B cell (primary cell): ENCODE measurements around the gene GPBP1L1. TPM values are rescaled to one million over a fixed set of nuclear protein-coding genes. Genes with fewer than 3 reads are reported as not detected.

Experiments used
- ATAC-seq: fragments of 200-7000 bp; cut with Tn5 transposase; one replicate; pipeline ENCODE4 v1.10.0; 2021; ENCODE audit warnings: low read depth, mild to moderate bottlenecking, moderate number of reproducible peaks, moderate library complexity
- CTCF ChIA-PET: fragments of 350-600 bp; sonication (Branson Sonifier 250); formaldehyde crosslinking; loops from one replicate; lab custom pipeline; 2021; ENCODE audit warnings: antibody characterized with exemption, inconsistent platforms; lab: Charles Lee
- POLR2A ChIA-PET: fragments of 350-600 bp; sonication (Branson Sonifier 250); formaldehyde crosslinking; loops from one replicate; lab custom pipeline; 2021; ENCODE audit warnings: antibody characterized with exemption; lab: Charles Lee
- DNase-seq: peaks from one replicate; pipeline ENCODE4 v3.0.0; 2013
- H2AFZ ChIP-seq: 2 replicates; pipeline ENCODE4 v1.6.1; 2012; ENCODE audit warnings: mild to moderate bottlenecking, low read depth, low read length; ENCODE audit not compliant: insufficient read depth, poor library complexity, severe bottlenecking
- H3K27ac ChIP-seq, 2 donors: 1 replicate in 1 of 2; 2 replicates in 1 of 2; pipeline ENCODE4 v1.5.1; 2012 to 2013; ENCODE audit warnings: low read length in 2 of 2, mild to moderate bottlenecking in 2 of 2, moderate library complexity in 1 of 2
- H3K27me3 ChIP-seq, 4 experiments: fragments of 200-600 bp in 1 of 4; sonication (generic) in 1 of 4; replicated peaks in 1 of 4; 1 replicate in 2 of 4; 2 replicates in 2 of 4; pipeline versions ENCODE4 v1.6.1 to v1.7.0; 2013 to 2016; ENCODE audit warnings: low read length in 3 of 4, mild to moderate bottlenecking in 2 of 4, mixed read lengths in 1 of 4, moderate library complexity in 1 of 4; ENCODE audit not compliant: insufficient read depth in 4 of 4, control insufficient read depth in 3 of 4; ENCODE audit errors: control extremely low read depth in 1 of 4
- H3K36me3 ChIP-seq, 2 experiments: replicated peaks in 1 of 2; 1 replicate in 1 of 2; 2 replicates in 1 of 2; pipeline versions ENCODE4 v1.6.1 to v1.7.1; 2013; ENCODE audit warnings: low read length in 1 of 2; ENCODE audit not compliant: insufficient read depth in 2 of 2, control insufficient read depth in 1 of 2; ENCODE audit errors: control extremely low read depth in 1 of 2, extremely low read depth in 1 of 2
- H3K4me1 ChIP-seq, 2 donors: fragments of 200-600 bp in 1 of 2; sonication (generic) in 1 of 2; 1 replicate in 1 of 2; 2 replicates in 1 of 2; pipeline versions ENCODE4 v1.5.1 to v1.6.1; 2013 to 2017; ENCODE audit warnings: low read length in 2 of 2; ENCODE audit not compliant: control insufficient read depth in 2 of 2, insufficient read depth in 2 of 2
- H3K4me2 ChIP-seq: replicated peaks from 2 replicates; pipeline ENCODE3; 2012; ENCODE audit warnings: mild to moderate bottlenecking, low read depth, low read length; ENCODE audit not compliant: poor library complexity, severe bottlenecking
- H3K4me3 ChIP-seq, 5 experiments: fragments of 200-600 bp in 1 of 5; sonication (generic) in 1 of 5; 1 replicate in 3 of 5; 2 replicates in 2 of 5; pipeline versions ENCODE4 v1.5.1 to v1.7.0; 2011 to 2016; ENCODE audit warnings: low read length in 4 of 5, mild to moderate bottlenecking in 4 of 5, low read depth in 2 of 5, control low read depth in 1 of 5, moderate library complexity in 1 of 5; ENCODE audit not compliant: insufficient read depth in 1 of 5; ENCODE audit errors: control extremely low read depth in 1 of 5, extremely low read depth in 1 of 5
- H3K79me2 ChIP-seq: fragments of 200-600 bp; sonication (generic); one replicate; pipeline ENCODE4 v1.6.0; 2016; ENCODE audit warnings: low read length; ENCODE audit not compliant: control insufficient read depth, insufficient read depth
- H3K9ac ChIP-seq: fragments of 200-600 bp; sonication (generic); 2 replicates; pipeline ENCODE4 v1.6.1; 2017; ENCODE audit warnings: mild to moderate bottlenecking, low read length, moderate library complexity
- H3K9me3 ChIP-seq, 3 donors: one replicate each; pipeline versions ENCODE4 v1.6.1 to v1.7.1; 2013; ENCODE audit warnings: low read length in 2 of 3; ENCODE audit not compliant: control insufficient read depth in 2 of 3, insufficient read depth in 1 of 3; ENCODE audit errors: control extremely low read depth in 1 of 3
- H4K20me1 ChIP-seq: 2 replicates; pipeline ENCODE4 v1.6.0; 2012; ENCODE audit warnings: mild to moderate bottlenecking, low read length; ENCODE audit not compliant: insufficient read depth, control insufficient read depth, poor library complexity, severe bottlenecking
- H3K27ac Mint-ChIP-seq: one replicate; pipeline ENCODE4 v1.8.0; 2021; ENCODE audit warnings: mixed read lengths
- H3K27me3 Mint-ChIP-seq: one replicate; pipeline ENCODE4 v1.8.0; 2021; ENCODE audit warnings: mixed read lengths
- H3K4me1 Mint-ChIP-seq: one replicate; pipeline ENCODE4 v1.8.0; 2021; ENCODE audit warnings: mixed read lengths
- H3K4me3 Mint-ChIP-seq: one replicate; pipeline ENCODE4 v1.8.0; 2021; ENCODE audit warnings: mixed read lengths
- H3K9me3 Mint-ChIP-seq: one replicate; pipeline ENCODE4 v1.8.0; 2022; ENCODE audit warnings: mixed read lengths; ENCODE audit not compliant: insufficient read depth
- CTCF ChIP-seq: fragments of 200-600 bp; IDR thresholded peaks from one replicate; pipeline ENCODE4 v1.8.0; 2022; ENCODE audit warnings: antibody characterized with exemption, mild to moderate bottlenecking
- EZH2 ChIP-seq: IDR thresholded peaks from 2 replicates; pipeline ENCODE4 v1.6.1; 2012; ENCODE audit warnings: borderline replicate concordance, low read depth, mild to moderate bottlenecking, moderate library complexity, low read length; ENCODE audit not compliant: insufficient read depth, poor library complexity, severe bottlenecking
- WGBS: methylation state at CpG from one replicate; pipeline ENCODE4 v1.1.5; 2013; ENCODE audit warnings: missing lambda C conversion rate; ENCODE audit not compliant: insufficient coverage; 5-methylcytosine and 5-hydroxymethylcytosine counted together
- intact Hi-C: fragments of 100-400 bp; cut with micrococcal nuclease; formaldehyde crosslinking; loops from one replicate; pipeline ENCODE4 v1.10.0; 2022
- polyA plus RNA-seq: library from polyadenylated mRNA; depleted of rRNA; stranded (reverse); fragments of >200 nt; gene quantifications from 2 replicates; pipeline ENCODE4 v1.2.3, GENCODE V29; 2012
- total RNA-seq, 2 donors: library from RNA; stranded (reverse); fragments of 120-200 nt in 1 of 2; gene quantifications; 1 replicate in 1 of 2; 2 replicates in 1 of 2; pipeline versions ENCODE4 v1.2.3 to v1.2.4, GENCODE V29; 2013 to 2022

The GPBP1L1 gene
- total and polyA plus RNA-seq, 2 donors (not counting 1 experiment from before 2014, with no cell fraction given) = 75.5 to 137 TPM

DNA sequence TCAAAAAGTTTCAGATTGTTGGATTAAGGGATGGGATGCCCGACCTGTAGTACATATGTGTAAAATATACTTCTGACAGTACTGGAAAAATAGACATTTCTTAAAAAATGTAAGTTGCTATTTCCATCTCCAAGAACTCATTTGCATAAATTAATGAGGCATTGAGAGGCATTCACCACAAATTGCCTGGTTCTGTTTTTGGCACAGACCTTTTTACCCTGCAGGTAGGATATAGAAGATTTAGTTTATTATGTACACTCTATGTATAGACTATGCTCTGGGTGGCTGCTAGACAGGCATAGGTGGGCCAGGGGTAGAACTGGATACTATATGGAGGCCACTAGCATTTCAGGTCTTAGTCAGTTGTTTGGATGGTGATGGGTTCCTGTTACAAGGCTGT lies 70.4 kb downstream of the GPBP1L1 start:
- peaks cover 7% of the 10 kb centered on the region for H3K79me2 ChIP-seq
- H3K27me3 ChIP-seq = no peaks in the 10 kb centered on the region
- H3K9me3 ChIP-seq = no peaks in the 10 kb centered on the region
- peak overlapping the region; percentile 24 for H3K4me2 ChIP-seq
- Mint-ChIP-seq H3K27ac (peak overlapping the region; percentile 59), H3K27me3 (no peaks in the 10 kb centered on the region), H3K4me1 (peaks cover 24% of the 10 kb centered on the region), H3K4me3 (no peak overlapping the region), H3K9me3 (no peaks in the 10 kb centered on the region)
- ChIA-PET POLR2A (no interaction called here), CTCF (no interaction called here)
- TF ChIP-seq EZH2 (no peak), CTCF (no peak)
- DNase-seq = peak; percentile 49
- no CpG with 5 or more reads among the region's 1 CpG for WGBS
- no peak overlapping the region for H3K27ac ChIP-seq
- ATAC-seq = peak; percentile 56
- H3K4me1 ChIP-seq = peaks cover 12 to 16% of the 10 kb centered on the region in 2 donors
- intact Hi-C loops = loop anchor here (1.0 kb wide), 1 partner anchor 13 kb away; no protein-coding TSS in a partner anchor
- no peak overlapping the region for H2AFZ ChIP-seq
- H4K20me1 ChIP-seq = peaks cover 28% of the 10 kb centered on the region
- H3K4me3 ChIP-seq = no peak overlapping the region
- H3K36me3 ChIP-seq = peaks cover 4 to 75% of the 10 kb centered on the region in 2 experiments
- no peak overlapping the region for H3K9ac ChIP-seq

DNA sequence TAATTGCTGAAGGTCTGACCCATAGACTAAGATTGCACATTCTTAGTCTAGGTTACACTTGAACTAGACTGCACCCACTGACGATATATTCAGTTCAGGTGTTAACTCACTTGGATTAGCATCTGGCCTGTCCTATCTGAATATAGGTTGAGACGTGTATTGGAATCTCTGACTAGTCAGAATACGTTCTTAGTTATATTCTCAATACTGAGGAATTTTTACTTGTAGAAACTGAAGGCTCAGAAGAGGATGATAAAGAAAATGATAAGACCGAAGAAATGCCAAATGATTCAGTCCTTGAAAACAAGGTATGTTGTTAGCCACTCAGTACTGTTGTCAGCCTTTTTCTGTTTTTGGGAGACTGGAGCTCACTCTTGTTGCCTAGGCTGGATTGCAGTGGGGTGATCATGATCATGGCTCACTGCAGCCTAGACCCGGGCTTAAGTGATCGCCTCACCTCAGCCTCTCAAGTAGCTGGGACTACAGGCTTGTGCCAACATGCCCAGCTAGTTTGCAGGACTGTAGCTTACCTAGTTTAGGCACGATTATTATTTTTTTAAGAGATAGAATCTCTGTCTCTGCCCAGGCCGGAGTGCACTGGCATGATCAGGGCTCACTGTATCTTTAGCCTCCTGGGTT lies 73.3 kb downstream of the GPBP1L1 start:
- H3K27ac ChIP-seq = no peak overlapping the region
- TF ChIP-seq EZH2 (no peak), CTCF (no peak)
- CTCF ChIA-PET = no interaction called here
- no peak overlapping the region for H3K4me2 ChIP-seq
- peaks cover 6 to 64% of the 10 kb centered on the region in 2 experiments for H3K36me3 ChIP-seq
- intact Hi-C loops = no loop called here
- H3K4me1 Mint-ChIP-seq = peaks cover 47% of the 10 kb centered on the region
- H2AFZ ChIP-seq = no peak overlapping the region
- no peaks in the 10 kb centered on the region for H3K27me3 ChIP-seq
- no peak overlapping the region for H3K9ac ChIP-seq
- H4K20me1 ChIP-seq = peaks cover 37% of the 10 kb centered on the region
- ATAC-seq (no peak), DNase-seq (no peak)
- no peaks in the 10 kb centered on the region for H3K27me3 Mint-ChIP-seq
- H3K4me3 ChIP-seq = no peak overlapping the region
- no peaks in the 10 kb centered on the region for H3K9me3 Mint-ChIP-seq
- H3K4me3 Mint-ChIP-seq = no peak overlapping the region
- no peak overlapping the region for H3K27ac Mint-ChIP-seq
- POLR2A ChIA-PET = no interaction called here
- peaks cover 26 to 39% of the 10 kb centered on the region in 2 donors for H3K4me1 ChIP-seq
- no peaks in the 10 kb centered on the region for H3K9me3 ChIP-seq
- 83% methylated on average over 6 of the region's 8 CpGs for WGBS
- peaks cover 16% of the 10 kb centered on the region for H3K79me2 ChIP-seq
